Measurements from ENCODE around the gene UBE4B.
"Not testable (repeated sequence)": the region's sequence is repeated elsewhere in the genome, so short reads cannot be mapped to it uniquely, and the experiment has no call there.

The UBE4B gene

GRCh38 chr1:10073371-10073770 lies 40.6 kb downstream of the UBE4B start:
- DNase-seq (ENCODE audit: low spot score), result not testable (repeated sequence)

GRCh38 chr1:10074059-10074851 lies 41.5 kb downstream of the UBE4B start:
- no peak for DNase-seq (ENCODE audit: low spot score)

- no peak for DNase-seq (ENCODE audit: low spot score)
Measured at GRCh38 chr1:10074852-10075730, 42.3 kb downstream of the UBE4B start.

DNA sequence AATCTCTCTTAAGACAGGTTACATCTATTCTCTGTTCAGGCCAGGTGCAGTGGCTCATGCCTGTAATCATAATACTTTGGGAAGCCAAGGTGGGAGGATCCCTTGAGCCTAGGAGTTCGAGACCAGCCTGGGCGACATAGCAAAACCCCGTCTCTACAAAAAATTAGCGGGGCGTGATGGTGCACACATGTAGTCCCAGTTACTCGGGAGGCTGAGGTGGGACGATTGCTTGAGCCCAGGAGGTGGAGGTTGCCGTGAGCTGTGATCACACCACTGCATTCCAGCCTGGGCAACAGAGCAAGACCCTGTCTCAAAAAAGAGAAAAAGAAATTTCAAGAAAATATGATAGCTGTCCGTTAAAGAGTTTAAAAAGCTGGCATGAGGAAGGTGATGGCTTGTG lies 43.0 kb downstream of the UBE4B start:
- no peak for DNase-seq (ENCODE audit: low spot score)

GRCh38 chr1:10078494-10078893 lies 45.7 kb downstream of the UBE4B start:
- no peak for DNase-seq (ENCODE audit: low spot score)

DNA sequence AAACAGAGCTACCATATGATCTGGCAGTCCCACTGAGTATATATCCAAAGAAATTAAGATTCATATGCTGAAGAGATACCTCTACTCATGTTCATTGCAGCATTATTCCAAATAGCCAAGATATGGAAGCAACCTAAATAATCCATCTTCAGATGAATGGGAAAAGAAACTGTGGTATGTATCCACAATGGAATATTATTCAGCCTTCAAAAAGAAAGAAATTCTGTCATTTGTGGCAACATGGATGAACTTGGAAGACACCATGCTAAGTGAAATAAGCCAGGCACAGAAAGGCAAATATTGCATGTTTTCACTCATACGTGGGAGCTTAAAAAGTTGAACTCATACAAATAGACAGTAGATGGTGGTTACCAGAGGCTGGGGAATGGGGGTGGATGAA lies 47.8 kb downstream of the UBE4B start:
- no peak for DNase-seq (ENCODE audit: low spot score)

GRCh38 chr1:10082785-10083479 lies 50.2 kb downstream of the UBE4B start:
- no peak for DNase-seq (ENCODE audit: low spot score)

DNA sequence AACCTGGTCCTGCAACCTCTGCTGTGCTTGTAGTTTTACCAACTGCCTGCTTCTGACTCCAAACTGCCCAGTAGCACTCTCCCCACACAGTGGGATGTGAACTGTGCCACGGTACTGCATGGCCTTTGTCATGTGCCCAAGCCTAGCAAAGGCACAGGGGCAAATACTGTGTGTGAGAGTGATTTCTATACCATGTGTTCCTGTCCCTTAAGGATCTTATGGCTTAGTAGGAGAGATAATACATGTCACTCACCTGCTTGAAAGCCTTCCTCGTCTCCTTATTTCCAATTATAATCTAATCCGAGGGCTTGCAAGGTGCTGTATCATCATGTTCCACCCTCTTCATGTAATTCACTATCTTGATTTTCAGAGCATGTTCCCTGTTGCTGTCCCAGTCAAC lies 51.3 kb downstream of the UBE4B start:
- no peak for DNase-seq (ENCODE audit: low spot score)

DNA sequence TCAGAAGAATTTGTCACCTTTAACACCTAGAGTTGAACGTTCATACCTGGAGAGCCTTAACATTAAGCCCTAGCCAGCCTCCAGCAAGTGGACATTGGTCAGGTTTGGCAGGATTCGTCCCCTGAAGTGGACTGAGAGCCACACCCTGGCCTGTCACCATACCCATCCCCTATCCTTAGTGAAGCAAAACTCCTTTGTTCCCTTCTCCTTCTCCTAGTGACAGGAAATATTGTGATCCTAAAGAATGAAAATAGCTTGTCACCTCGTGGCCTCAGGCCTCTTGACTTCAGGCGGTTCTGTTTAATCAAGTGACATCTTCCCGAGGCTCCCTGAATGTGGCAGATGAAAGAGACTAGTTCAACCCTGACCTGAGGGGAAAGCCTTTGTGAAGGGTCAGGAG lies 52.3 kb downstream of the UBE4B start:
- DNase-seq (ENCODE audit: low spot score), result no peak

GRCh38 chr1:10087210-10087609 lies 54.5 kb downstream of the UBE4B start:
- no peak for DNase-seq (ENCODE audit: low spot score)

DNA sequence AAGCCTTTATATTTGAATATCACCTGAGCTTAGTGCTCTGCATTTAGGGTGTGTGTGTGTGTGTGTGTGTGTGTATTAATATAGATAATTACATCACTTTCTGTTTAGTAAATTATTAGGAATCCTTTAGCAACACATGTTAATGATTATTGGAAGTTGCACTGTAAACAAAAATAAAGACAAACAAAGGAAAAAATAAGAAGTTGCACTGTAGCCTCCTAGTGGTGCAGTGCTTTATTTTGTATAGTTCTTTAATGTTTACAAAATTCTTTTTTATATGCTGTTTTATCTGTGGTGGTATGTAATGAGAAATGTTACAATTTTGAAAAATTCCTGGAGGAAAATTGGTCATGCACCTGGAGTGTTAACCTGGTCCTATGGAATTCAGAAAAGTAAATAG lies 69.2 kb downstream of the UBE4B start:
- no peak for DNase-seq (ENCODE audit: low spot score)

GRCh38 chr1:10103193-10103592 lies 70.4 kb downstream of the UBE4B start:
- DNase-seq (ENCODE audit: low spot score), result no peak

GRCh38 chr1:10104834-10105233 lies 72.1 kb downstream of the UBE4B start:
- DNase-seq (ENCODE audit: low spot score), result no peak

DNA sequence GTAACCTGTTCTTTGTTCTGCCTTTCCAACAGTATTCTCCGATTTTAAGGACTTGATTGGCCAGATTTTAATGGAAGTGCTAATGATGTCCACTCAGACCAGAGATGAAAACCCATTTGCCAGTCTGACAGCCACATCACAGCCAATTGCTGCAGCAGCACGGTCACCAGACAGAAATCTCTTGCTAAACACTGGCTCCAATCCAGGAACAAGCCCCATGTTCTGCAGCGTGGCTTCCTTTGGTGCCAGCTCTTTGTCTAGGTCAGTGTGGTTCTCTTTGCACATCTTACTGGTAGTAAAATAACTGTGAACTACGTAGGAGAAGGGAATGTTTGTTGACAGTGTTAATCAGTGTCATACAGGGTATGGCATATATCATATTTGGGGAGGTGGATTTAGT lies 72.7 kb downstream of the UBE4B start:
- DNase-seq (ENCODE audit: low spot score), result no peak

- DNase-seq (ENCODE audit: low spot score), result no peak
Measured at GRCh38 chr1:10106241-10106640, 73.5 kb downstream of the UBE4B start.

GRCh38 chr1:10106756-10107475 lies 74.2 kb downstream of the UBE4B start:
- no peak for DNase-seq (ENCODE audit: low spot score)

DNA sequence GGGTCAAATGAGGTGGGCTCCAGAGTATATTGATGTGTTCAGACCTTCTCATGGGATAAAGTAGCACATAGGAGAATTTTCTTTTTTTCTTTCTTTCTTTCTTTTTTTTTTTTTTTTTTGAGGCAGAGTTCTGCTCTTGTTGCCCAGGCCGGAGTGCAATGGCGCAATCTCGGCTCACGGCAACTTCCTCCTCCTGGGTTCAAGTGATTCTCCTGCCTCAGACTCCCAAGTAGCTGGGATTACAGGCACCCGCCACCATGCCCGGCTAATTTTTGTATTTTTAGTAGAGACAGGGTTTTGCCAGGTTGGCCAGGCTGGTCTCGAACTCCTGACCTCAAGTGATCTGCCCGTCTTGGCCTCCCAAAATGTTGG lies 74.7 kb downstream of the UBE4B start:
- DNase-seq (ENCODE audit: low spot score), result not testable (repeated sequence)

DNA sequence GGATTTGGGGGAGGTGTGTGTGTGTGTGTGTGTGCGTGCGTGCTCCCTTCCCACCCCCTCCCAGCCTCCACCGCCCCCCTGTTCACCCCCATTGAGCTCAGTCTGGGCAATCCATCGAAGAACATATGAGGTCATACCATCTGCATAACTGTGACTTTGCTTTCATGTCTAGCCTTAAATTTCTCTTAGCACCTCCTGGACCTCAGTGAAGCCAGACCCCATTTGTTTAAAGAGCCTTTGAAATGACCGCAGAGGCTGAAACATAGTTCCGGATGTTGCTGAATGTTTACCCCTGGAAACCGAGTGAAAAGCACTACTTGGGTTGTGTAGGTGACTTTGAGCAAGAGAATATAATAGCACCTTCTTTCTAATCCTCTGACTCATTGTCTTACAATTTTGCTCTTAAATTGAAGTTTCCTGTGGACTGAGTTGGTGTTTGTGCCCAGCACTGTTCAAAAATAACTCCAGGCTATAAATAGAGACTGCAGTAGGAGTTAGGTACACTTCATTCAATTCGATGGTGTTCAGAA lies 75.4 kb downstream of the UBE4B start:
- DNase-seq (ENCODE audit: low spot score), result no peak

GRCh38 chr1:10108948-10109708 lies 76.4 kb downstream of the UBE4B start:
- DNase-seq (ENCODE audit: low spot score), result no peak

- DNase-seq (ENCODE audit: low spot score), result no peak
Measured at GRCh38 chr1:10113501-10113900, 80.7 kb downstream of the UBE4B start.

- no peak for DNase-seq (ENCODE audit: low spot score)
Measured at GRCh38 chr1:10114746-10115145, 82.0 kb downstream of the UBE4B start.
